Upper lobe of left lung (tissue), 6 donors: Measurements from ENCODE around the gene CMPK2. TPM values are rescaled to one million over a fixed set of nuclear protein-coding genes. Genes with fewer than 3 reads are reported as not detected.

Source experiments
- ATAC-seq, 2 donors: fragments of 200-7000 bp; cut with Tn5 transposase; one replicate each; pipeline ENCODE4 v1.9.1; 2022; ENCODE audit warnings: mild to moderate bottlenecking in 2 of 2, moderate library complexity in 2 of 2; ENCODE audit not compliant: low FRiP score in 2 of 2
- DNase-seq, 2 donors: peaks; one replicate each; pipeline ENCODE4 v3.0.0-alpha.2; 2019 to 2020
- H3K27ac ChIP-seq, 4 donors: fragments of 200-600 bp; sonication (generic); one replicate each; pipeline ENCODE4 v1.5.1; 2016 to 2019
- H3K27me3 ChIP-seq, 4 donors: fragments of 200-600 bp; sonication (generic); one replicate each; pipeline ENCODE4 v1.5.1; 2017 to 2019
- H3K36me3 ChIP-seq, 4 donors: fragments of 200-600 bp; sonication (generic); one replicate each; pipeline ENCODE4 v1.5.1; 2016 to 2019
- H3K4me1 ChIP-seq, 4 donors: fragments of 200-600 bp; sonication (generic); one replicate each; pipeline ENCODE4 v1.5.1; 2018 to 2019
- H3K4me3 ChIP-seq, 4 donors: fragments of 200-600 bp; sonication (generic); one replicate each; pipeline ENCODE4 v1.5.1; 2017 to 2019; ENCODE audit warnings: mild to moderate bottlenecking in 2 of 4, moderate library complexity in 1 of 4
- H3K9me3 ChIP-seq, 4 donors: fragments of 200-600 bp; sonication (generic); one replicate each; pipeline ENCODE4 v1.5.1; 2018 to 2019
- EP300 ChIP-seq, 4 donors: sonication (generic); formaldehyde crosslinking; IDR thresholded peaks; one replicate each; pipeline ENCODE4 v1.5.1; 2017; ENCODE audit warnings: antibody characterized with exemption in 4 of 4, control low read depth in 2 of 4
- POLR2A ChIP-seq, 4 donors: fragments of 450-650 bp; IDR thresholded peaks; one replicate each; pipeline ENCODE4 v1.5.1; 2016 to 2017; ENCODE audit warnings: antibody characterized with exemption in 4 of 4, mild to moderate bottlenecking in 2 of 4
- POLR2AphosphoS5 ChIP-seq, 2 donors: sonication (generic); formaldehyde crosslinking; IDR thresholded peaks; one replicate each; pipeline ENCODE4 v1.5.1; 2017; ENCODE audit warnings: antibody characterized with exemption in 2 of 2
- WGBS, 2 donors: methylation state at CpG; one replicate each; pipeline ENCODE4 v1.1.5; 2017 to 2018; 5-methylcytosine and 5-hydroxymethylcytosine counted together
- total RNA-seq, 6 donors: library from RNA; depleted of rRNA in 4 of 6; stranded (reverse); fragments of >200 nt in 4 of 6; gene quantifications; one replicate each; pipeline versions ENCODE4 v1.1.0 to v1.2.1, GENCODE V29; 2016 to 2021
- TF ChIP-seq, protein P1 (sequence below), 6 experiments: fragments of 450-650 bp in 4 of 6; fragments of 200-600 bp in 2 of 6; sonication (generic) in 2 of 6; IDR thresholded peaks; one replicate each; pipeline ENCODE4 v1.5.1; 2016 to 2019; ENCODE audit warnings: antibody characterized with exemption in 6 of 6
- donor health status: DM: no; HTN: no; CAD: no; lungs with moderate emphysema.
- donor health status: DM: no; HTN: yes; CAD: no; lungs with severe emphysema.

The CMPK2 gene
- total RNA-seq, 6 donors from 2014 or later, result 18.0 to 37.2 (median 20.7) TPM

DNA sequence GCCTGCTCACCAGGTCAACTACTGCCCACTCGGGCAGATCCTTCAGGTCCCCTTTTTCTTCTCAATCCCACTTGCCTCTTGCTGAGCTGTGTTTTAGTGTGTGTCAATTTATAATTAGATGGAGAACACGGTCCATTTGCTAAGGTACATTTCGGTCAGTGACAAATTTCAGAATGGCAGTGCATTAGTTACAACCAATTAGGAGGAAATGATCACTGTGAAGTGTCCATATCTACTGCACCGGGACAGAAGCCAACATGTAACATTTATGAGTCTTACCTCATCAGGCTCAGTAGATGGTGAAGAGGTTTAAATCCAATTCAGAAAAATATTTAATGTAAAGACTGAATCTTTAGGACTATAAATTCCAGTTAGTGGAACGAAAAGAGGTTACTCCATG lies 47.7 kb downstream of the CMPK2 start:
- H3K27ac ChIP-seq, result no peak overlapping the region
- no peaks in the 10 kb centered on the region for H3K9me3 ChIP-seq
- DNase-seq (no peak), ATAC-seq (no peak)
- TF ChIP-seq POLR2A (IDR thresholded peaks at IDR 0.05), result no peak
- no peaks in the 10 kb centered on the region for H3K36me3 ChIP-seq
- no peaks in the 10 kb centered on the region for H3K27me3 ChIP-seq
- WGBS, 2 donors, result 74 to 86% methylated on average over 5 of the region's 5 CpGs
- no peaks in the 10 kb centered on the region for H3K4me1 ChIP-seq
- no peak overlapping the region for H3K4me3 ChIP-seq

DNA sequence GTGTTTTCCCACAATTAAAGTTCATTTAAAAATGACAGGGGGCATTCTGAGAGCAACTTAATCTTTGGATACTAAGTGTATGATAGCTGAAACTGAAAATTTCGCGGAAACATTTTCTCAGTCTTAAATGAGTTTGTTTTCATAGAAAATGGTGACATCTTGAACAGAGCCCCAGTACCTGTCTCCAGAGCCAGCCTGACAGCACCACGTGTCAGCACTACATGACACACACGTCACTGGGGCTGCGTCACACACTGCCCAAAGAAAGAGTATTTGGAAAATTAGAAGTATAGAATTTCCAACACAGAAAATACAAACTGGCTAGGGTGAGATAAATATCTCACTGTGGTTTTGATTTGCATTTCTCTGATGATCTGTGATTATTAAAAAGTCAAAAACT lies 50.8 kb downstream of the CMPK2 start:
- 91 to 96% methylated on average over 5 of the region's 5 CpGs for WGBS, 2 donors
- ATAC-seq (no peak), DNase-seq (no peak)
- H3K9me3 ChIP-seq, result no peaks in the 10 kb centered on the region
- H3K36me3 ChIP-seq, result no peaks in the 10 kb centered on the region
- no peak overlapping the region for H3K27ac ChIP-seq
- H3K4me1 ChIP-seq, result no peaks in the 10 kb centered on the region
- H3K27me3 ChIP-seq, result no peaks in the 10 kb centered on the region
- no peak overlapping the region for H3K4me3 ChIP-seq
- TF ChIP-seq, protein P1, sequence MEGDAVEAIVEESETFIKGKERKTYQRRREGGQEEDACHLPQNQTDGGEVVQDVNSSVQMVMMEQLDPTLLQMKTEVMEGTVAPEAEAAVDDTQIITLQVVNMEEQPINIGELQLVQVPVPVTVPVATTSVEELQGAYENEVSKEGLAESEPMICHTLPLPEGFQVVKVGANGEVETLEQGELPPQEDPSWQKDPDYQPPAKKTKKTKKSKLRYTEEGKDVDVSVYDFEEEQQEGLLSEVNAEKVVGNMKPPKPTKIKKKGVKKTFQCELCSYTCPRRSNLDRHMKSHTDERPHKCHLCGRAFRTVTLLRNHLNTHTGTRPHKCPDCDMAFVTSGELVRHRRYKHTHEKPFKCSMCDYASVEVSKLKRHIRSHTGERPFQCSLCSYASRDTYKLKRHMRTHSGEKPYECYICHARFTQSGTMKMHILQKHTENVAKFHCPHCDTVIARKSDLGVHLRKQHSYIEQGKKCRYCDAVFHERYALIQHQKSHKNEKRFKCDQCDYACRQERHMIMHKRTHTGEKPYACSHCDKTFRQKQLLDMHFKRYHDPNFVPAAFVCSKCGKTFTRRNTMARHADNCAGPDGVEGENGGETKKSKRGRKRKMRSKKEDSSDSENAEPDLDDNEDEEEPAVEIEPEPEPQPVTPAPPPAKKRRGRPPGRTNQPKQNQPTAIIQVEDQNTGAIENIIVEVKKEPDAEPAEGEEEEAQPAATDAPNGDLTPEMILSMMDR (IDR thresholded peaks at IDR 0.05), result no peak
- TF ChIP-seq POLR2A (IDR thresholded peaks at IDR 0.05) (no peak), POLR2AphosphoS5 (IDR thresholded peaks at IDR 0.05) (no peak), EP300 (IDR thresholded peaks at IDR 0.05) (no peak)

DNA sequence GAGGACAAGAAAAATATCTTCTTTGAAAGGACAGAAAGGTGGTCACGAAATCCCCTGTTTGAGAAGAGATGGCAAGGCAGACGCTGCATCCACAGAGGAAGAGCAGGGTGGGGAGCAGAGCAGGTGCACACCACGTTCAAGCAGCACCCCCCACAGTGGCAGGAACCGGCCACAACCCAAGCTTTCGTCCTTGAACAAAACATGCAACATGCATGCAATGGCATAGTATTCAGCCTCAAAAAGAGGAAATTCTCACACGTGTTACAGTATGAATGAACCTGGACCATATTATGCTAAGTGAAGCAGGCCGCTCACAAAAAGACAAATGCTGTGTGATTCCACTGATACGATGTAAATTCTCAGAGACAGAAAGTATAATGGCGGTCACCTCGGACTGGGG lies 51.4 kb downstream of the CMPK2 start:
- Histone ChIP-seq H3K27me3 (no peaks in the 10 kb centered on the region), H3K9me3 (no peaks in the 10 kb centered on the region), H3K36me3 (no peaks in the 10 kb centered on the region), H3K27ac (no peak overlapping the region), H3K4me3 (no peak overlapping the region), H3K4me1 (no peaks in the 10 kb centered on the region)
- TF ChIP-seq POLR2A (IDR thresholded peaks at IDR 0.05) (no peak), EP300 (IDR thresholded peaks at IDR 0.05) (no peak)
- TF ChIP-seq, protein P1 (IDR thresholded peaks at IDR 0.05), result no peak
- no peak for ATAC-seq
- 87 to 94% methylated on average over 10 of the region's 10 CpGs for WGBS, 2 donors
- DNase-seq, result no peak

DNA sequence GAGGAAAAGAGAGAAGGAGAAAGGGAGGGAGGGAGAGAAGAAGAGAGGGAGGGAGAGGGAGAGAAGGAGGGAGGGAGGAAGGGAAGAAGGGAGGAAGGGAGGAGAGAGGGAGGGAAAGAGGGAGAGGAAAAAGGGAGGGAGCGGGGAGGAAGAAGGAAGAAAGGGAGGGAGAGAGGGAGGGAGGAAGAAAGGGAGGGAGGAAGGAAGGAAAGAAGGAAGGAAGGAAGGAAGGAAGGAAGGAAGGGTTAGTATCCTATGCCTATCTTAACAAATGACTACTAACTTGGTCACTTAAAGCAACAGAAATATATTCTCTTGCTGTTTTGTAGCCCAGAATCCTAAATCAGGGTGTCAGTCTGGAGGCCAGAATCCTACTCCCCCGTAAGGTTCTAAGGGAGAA lies 52.1 kb downstream of the CMPK2 start:
- whole genome bisulfite sequencing, 2 donors, result 86 to 91% methylated on average over 2 of the region's 2 CpGs
- H3K27ac ChIP-seq, result no peak overlapping the region

DNA sequence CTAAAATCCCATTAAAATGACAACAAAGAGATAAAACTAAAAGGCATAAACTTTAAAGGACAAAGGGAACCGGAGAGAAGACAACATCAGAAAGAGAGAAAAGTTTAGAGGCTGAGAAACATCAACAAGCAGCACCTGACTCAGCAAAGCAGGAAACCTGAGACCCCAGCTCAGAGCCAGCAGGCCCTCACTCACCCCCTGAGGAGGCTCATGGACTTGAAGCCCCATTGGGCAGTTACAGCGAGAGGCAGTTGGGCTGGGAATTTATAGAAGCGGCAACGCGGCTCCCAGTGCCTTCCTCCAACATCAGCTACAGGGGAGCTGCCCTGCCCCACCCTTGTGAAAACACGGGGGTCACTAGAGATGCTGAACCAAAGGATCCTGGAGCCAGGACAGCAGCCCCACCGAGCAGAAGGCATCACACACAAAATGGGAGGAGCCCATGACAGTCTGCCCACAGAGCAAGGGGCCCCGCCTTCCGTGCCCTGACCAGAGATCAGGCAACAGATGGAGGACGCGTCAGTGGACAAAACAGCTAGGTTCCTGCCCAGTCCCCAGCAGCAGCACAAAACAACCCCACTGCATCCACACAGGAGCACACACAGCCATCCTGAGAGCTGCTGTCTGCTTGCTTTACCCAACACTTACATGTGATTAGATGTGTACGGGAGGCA lies 52.7 kb downstream of the CMPK2 start:
- no peaks in the 10 kb centered on the region for H3K4me1 ChIP-seq
- no peaks in the 10 kb centered on the region for H3K27me3 ChIP-seq
- TF ChIP-seq EP300 (IDR thresholded peaks at IDR 0.05) (no peak), POLR2AphosphoS5 (IDR thresholded peaks at IDR 0.05) (no peak), POLR2A (IDR thresholded peaks at IDR 0.05) (no peak)
- TF ChIP-seq, protein P1 (IDR thresholded peaks at IDR 0.05), result no peak
- no peaks in the 10 kb centered on the region for H3K9me3 ChIP-seq
- no peaks in the 10 kb centered on the region for H3K36me3 ChIP-seq
- ATAC-seq, result peak in 1 of 2 donors; percentile 48
- H3K27ac ChIP-seq, result no peak overlapping the region
- no peak overlapping the region for H3K4me3 ChIP-seq
- peak in 1 of 2 donors; percentile 19 for DNase-seq
- 59 to 62% methylated on average over 7 to 12 of the region's 12 CpGs for WGBS, 2 donors

More for the DNA sequence above, 52.1 kb downstream of the CMPK2 start:
- H3K4me1 ChIP-seq, result no peaks in the 10 kb centered on the region
- no peaks in the 10 kb centered on the region for H3K36me3 ChIP-seq
- TF ChIP-seq, protein P1 (IDR thresholded peaks at IDR 0.05), result no peak
- TF ChIP-seq POLR2AphosphoS5 (IDR thresholded peaks at IDR 0.05) (no peak), EP300 (IDR thresholded peaks at IDR 0.05) (no peak), POLR2A (IDR thresholded peaks at IDR 0.05) (no peak)
- DNase-seq (no peak), ATAC-seq (no peak)
- H3K9me3 ChIP-seq, result no peaks in the 10 kb centered on the region
- no peaks in the 10 kb centered on the region for H3K27me3 ChIP-seq
- H3K4me3 ChIP-seq, result no peak overlapping the region
